IMR-90 (cell line): ENCODE measurements around the gene KCNQ5. TPM values are rescaled to one million over a fixed set of nuclear protein-coding genes. Genes with fewer than 3 reads are reported as not detected.

Source experiments
- ATAC-seq: fragments of 200-7000 bp; cut with Tn5 transposase; 2 replicates; pipeline ENCODE4 v1.9.1; 2020; ENCODE audit warnings: low read depth, mild to moderate bottlenecking, moderate library complexity
- BruUV-seq: library from RNA; stranded (reverse); fragments of 400-500 nt; replicated peaks from 2 replicates; lab custom pipeline; 2021; lab: Mats Ljungman, UMichigan
- CTCF ChIA-PET: fragments of 300-600 bp; formaldehyde crosslinking; extraction: SDS; loops from one replicate; lab custom pipeline; 2021; ENCODE audit warnings: antibody characterized with exemption; lab: Yijun Ruan, JAX
- POLR2A ChIA-PET: fragments of 300-600 bp; sonication (Branson Sonifier 250); formaldehyde crosslinking; loops from one replicate; lab custom pipeline; 2022; ENCODE audit warnings: antibody characterized with exemption; ENCODE audit not compliant: unreplicated experiment; lab: Charles Lee
- DNase-seq: peaks from one replicate; pipeline ENCODE4 v3.0.0; 2013
- H2AFZ ChIP-seq: replicated peaks from 2 replicates; pipeline ENCODE3; 2013; ENCODE audit warnings: low read length, mild to moderate bottlenecking; ENCODE audit not compliant: poor library complexity
- H2AK5ac ChIP-seq: 2 replicates; pipeline ENCODE4 v1.6.1; 2013; ENCODE audit warnings: low read depth, low read length, inconsistent platforms
- H2AK9ac ChIP-seq: replicated peaks from 2 replicates; pipeline ENCODE3; 2013; ENCODE audit warnings: mild to moderate bottlenecking, low read depth, low read length, moderate library complexity; ENCODE audit not compliant: poor library complexity
- H2BK120ac ChIP-seq: 2 replicates; pipeline ENCODE4 v1.6.1; 2013; ENCODE audit warnings: low read depth, low read length, inconsistent platforms
- H2BK15ac ChIP-seq: 3 replicates; pipeline ENCODE4 v1.6.1; 2013; ENCODE audit warnings: low read depth, low read length, inconsistent platforms
- H2BK20ac ChIP-seq: 2 replicates; pipeline ENCODE4 v1.6.1; 2013; ENCODE audit warnings: low read depth, mild to moderate bottlenecking, inconsistent platforms, low read length, moderate library complexity
- H2BK5ac ChIP-seq: 2 replicates; pipeline ENCODE4 v1.6.1; 2013; ENCODE audit warnings: mild to moderate bottlenecking, low read depth, low read length, inconsistent platforms; ENCODE audit not compliant: poor library complexity, severe bottlenecking
- H3K14ac ChIP-seq: replicated peaks from 2 replicates; pipeline ENCODE4 v1.6.1; 2013; ENCODE audit warnings: low read depth, low read length, inconsistent platforms
- H3K18ac ChIP-seq: 2 replicates; pipeline ENCODE4 v1.6.1; 2013; ENCODE audit warnings: low read depth, low read length, control low read depth
- H3K23ac ChIP-seq: 2 replicates; pipeline ENCODE4 v1.6.1; 2013; ENCODE audit warnings: low read depth, low read length, inconsistent platforms
- H3K27ac ChIP-seq: 2 replicates; pipeline ENCODE4 v1.5.1; 2013; ENCODE audit warnings: mild to moderate bottlenecking, control low read depth, low read length; ENCODE audit not compliant: insufficient read depth
- H3K27me3 ChIP-seq: 2 replicates; pipeline ENCODE4 v1.6.1; 2013; ENCODE audit warnings: low read length; ENCODE audit not compliant: control insufficient read depth, insufficient read depth
- H3K36me3 ChIP-seq: 2 replicates; pipeline ENCODE4 v1.6.1; 2013; ENCODE audit warnings: low read length, mixed read lengths; ENCODE audit not compliant: control insufficient read depth, insufficient read depth
- H3K4ac ChIP-seq: 2 replicates; pipeline ENCODE4 v1.6.1; 2013; ENCODE audit warnings: low read depth, low read length, inconsistent platforms
- H3K4me1 ChIP-seq: 2 replicates; pipeline ENCODE4 v1.6.1; 2013; ENCODE audit warnings: low read length, mixed read lengths; ENCODE audit not compliant: control insufficient read depth, insufficient read depth
- H3K4me2 ChIP-seq: 2 replicates; pipeline ENCODE4 v1.6.1; 2013; ENCODE audit warnings: low read depth, mild to moderate bottlenecking, control low read depth, low read length, moderate library complexity
- H3K4me3 ChIP-seq: 2 replicates; pipeline ENCODE4 v1.5.1; 2013; ENCODE audit warnings: low read depth, mild to moderate bottlenecking, control low read depth, low read length, moderate library complexity; ENCODE audit not compliant: insufficient read depth
- H3K56ac ChIP-seq: 2 replicates; pipeline ENCODE4 v1.6.1; 2013; ENCODE audit warnings: low read length, inconsistent platforms; ENCODE audit not compliant: insufficient read depth; ENCODE audit errors: extremely low read depth
- H3K79me1 ChIP-seq, 2 experiments: 2 replicates each; pipeline ENCODE4 v1.6.1; 2013; ENCODE audit warnings: low read length in 2 of 2, inconsistent platforms in 1 of 2, low read depth in 1 of 2
- H3K9ac ChIP-seq: 2 replicates; pipeline ENCODE4 v1.6.1; 2013; ENCODE audit warnings: low read depth, low read length, control low read depth
- H3K9me1 ChIP-seq: 2 replicates; pipeline ENCODE4 v1.6.1; 2013; ENCODE audit warnings: low read length, inconsistent platforms; ENCODE audit not compliant: insufficient read depth
- H3K9me3 ChIP-seq: 2 replicates; pipeline ENCODE4 v1.6.1; 2013; ENCODE audit warnings: low read length; ENCODE audit not compliant: control insufficient read depth, insufficient read depth
- H4K20me1 ChIP-seq: 2 replicates; pipeline ENCODE4 v1.6.1; 2013; ENCODE audit warnings: low read length, inconsistent platforms; ENCODE audit not compliant: insufficient read depth
- H4K5ac ChIP-seq: 2 replicates; pipeline ENCODE4 v1.6.1; 2013; ENCODE audit warnings: mild to moderate bottlenecking, low read depth, low read length, control low read depth
- H4K8ac ChIP-seq, 2 experiments: 2 replicates each; pipeline ENCODE4 v1.6.1; 2013; ENCODE audit warnings: low read depth in 2 of 2, low read length in 2 of 2, control low read depth in 1 of 2, inconsistent platforms in 1 of 2
- H4K91ac ChIP-seq: 2 replicates; pipeline ENCODE4 v1.6.1; 2013; ENCODE audit warnings: low read depth, low read length, inconsistent platforms; ENCODE audit not compliant: insufficient read depth
- BHLHE40 ChIP-seq: fragments of 150-350 bp; IDR thresholded peaks from 2 replicates; pipeline ENCODE4 v1.6.1; 2016; ENCODE audit warnings: mild to moderate bottlenecking, low read depth, low read length
- CEBPB ChIP-seq: IDR thresholded peaks from 2 replicates; pipeline ENCODE4 v1.6.1; 2012; ENCODE audit warnings: low read depth, low read length, improper control_type of control experiment
- CHD1 ChIP-seq: IDR thresholded peaks from 2 replicates; pipeline ENCODE4 v1.6.1; 2012; ENCODE audit warnings: low read depth, low read length, improper control_type of control experiment
- FOS ChIP-seq: fragments of 150-350 bp; IDR thresholded peaks from 2 replicates; pipeline ENCODE4 v1.6.1; 2016; ENCODE audit warnings: low read depth, low read length
- MAFK ChIP-seq: IDR thresholded peaks from 2 replicates; pipeline ENCODE4 v1.6.1; 2012; ENCODE audit warnings: low read depth, low read length, improper control_type of control experiment
- MAZ ChIP-seq: IDR thresholded peaks from 2 replicates; pipeline ENCODE4 v1.6.1; 2012; ENCODE audit warnings: low read depth, mild to moderate bottlenecking, low read length, improper control_type of control experiment, moderate library complexity, borderline replicate concordance
- MXI1 ChIP-seq: IDR thresholded peaks from 2 replicates; pipeline ENCODE4 v1.6.1; 2012; ENCODE audit warnings: low read depth, mild to moderate bottlenecking, low read length, moderate library complexity, borderline replicate concordance
- POLR2A ChIP-seq: IDR thresholded peaks from 2 replicates; pipeline ENCODE4 v1.6.1; 2012; ENCODE audit warnings: mild to moderate bottlenecking, low read depth, low read length
- RAD21 ChIP-seq: IDR thresholded peaks from 2 replicates; pipeline ENCODE4 v1.6.1; 2012; ENCODE audit warnings: low read length, improper control_type of control experiment
- RCOR1 ChIP-seq: IDR thresholded peaks from 2 replicates; pipeline ENCODE4 v1.6.1; 2012; ENCODE audit warnings: mild to moderate bottlenecking, low read length, improper control_type of control experiment; ENCODE audit not compliant: insufficient replicate concordance
- RFX5 ChIP-seq: IDR thresholded peaks from 2 replicates; pipeline ENCODE4 v1.8.0; 2012; ENCODE audit warnings: low read depth, mild to moderate bottlenecking, low read length, moderate library complexity
- dilution Hi-C: fragments of 300-500 bp; cut with HindIII; formaldehyde crosslinking; loops from one replicate; pipeline ENCODE4 v1.14.3; 2018; ENCODE audit warnings: low sequenced_read_pairs; ENCODE audit not compliant: unreplicated experiment
- in situ Hi-C: fragments of 300-500 bp; cut with MboI; formaldehyde crosslinking; loops from 3 replicates; pipeline ENCODE4 v1.14.3; 2019; ENCODE audit warnings: low sequenced_read_pairs, inconsistent platforms, mixed read lengths
- intact Hi-C: fragments of 100-400 bp; cut with micrococcal nuclease; formaldehyde crosslinking; loops from 2 replicates; pipeline ENCODE4 v1.10.0; 2022
- polyA plus RNA-seq, 3 experiments: library from polyadenylated mRNA; depleted of rRNA; stranded (reverse); fragments of >200 nt; gene quantifications; 2 replicates each; pipeline ENCODE4 v1.2.3, GENCODE V29; 2012; ENCODE audit warnings: low replicate concordance in 1 of 3
- total RNA-seq: library from RNA; depleted of rRNA; stranded (reverse); fragments of >200 nt; gene quantifications from 2 replicates; pipeline ENCODE4 v1.2.3, GENCODE V29; 2012
- TF ChIP-seq, protein P1 (sequence below): fragments of 150-350 bp; IDR thresholded peaks from 2 replicates; pipeline ENCODE4 v1.6.1; 2017; ENCODE audit warnings: mild to moderate bottlenecking, antibody characterized with exemption, low read length, low read depth
- TF ChIP-seq, protein P2 (sequence below): conservative IDR thresholded peaks from 2 replicates; pipeline ENCODE4 v1.5.1; 2012; ENCODE audit warnings: mild to moderate bottlenecking, low read depth, low read length, improper control_type of control experiment

KCNQ5 gene
- total and polyA plus RNA-seq, 2 of the 4 experiments (the other 2 are of a cell fraction), result 0.75 to 1.3 TPM

DNA sequence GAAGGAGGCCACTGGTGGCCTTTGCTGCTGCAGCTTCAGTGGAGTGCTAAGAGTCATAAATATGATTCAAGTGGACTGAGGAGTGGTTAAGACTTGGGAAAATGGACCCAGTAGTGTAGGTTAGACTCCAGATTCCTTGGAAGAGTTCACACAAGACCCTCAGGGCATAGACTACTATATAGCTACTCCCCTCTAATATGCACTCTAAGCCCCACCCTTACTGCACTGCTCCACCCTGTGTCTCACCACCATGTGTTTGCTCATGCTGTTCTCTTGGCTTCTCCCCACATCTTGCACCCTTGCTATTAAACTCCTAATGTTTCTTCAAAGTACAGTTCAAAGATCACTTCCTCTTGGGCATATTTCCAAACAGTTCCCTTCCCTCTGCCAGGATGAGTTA lies 5.7 kb downstream of the KCNQ5 start:
- ChIA-PET POLR2A (no interaction called here), CTCF (interaction anchor here (1.3 kb wide), 1 partner anchor 9 kb away, joined by 3 read pairs; no protein-coding TSS in a partner anchor)
- no peak overlapping the region for H4K5ac ChIP-seq
- H2AK5ac ChIP-seq, result no peak overlapping the region
- no peak overlapping the region for H4K91ac ChIP-seq
- no peaks in the 10 kb centered on the region for H3K27me3 ChIP-seq
- H3K79me1 ChIP-seq, result peaks cover 3 to 5% of the 10 kb centered on the region in 2 experiments; a peak in 2 of 4 replicates
- H2BK120ac ChIP-seq, result no peak overlapping the region
- no peak overlapping the region for H3K4ac ChIP-seq
- no peaks in the 10 kb centered on the region for H3K4me1 ChIP-seq
- no peaks in the 10 kb centered on the region for H3K36me3 ChIP-seq
- no peak overlapping the region for H3K14ac ChIP-seq
- H4K8ac ChIP-seq, result no peak overlapping the region
- H3K23ac ChIP-seq, result no peak overlapping the region
- dilution Hi-C loops (no loop called here), in situ Hi-C loops (no loop called here), intact Hi-C loops (no loop called here)
- no peaks in the 10 kb centered on the region for H3K9me1 ChIP-seq
- H3K56ac ChIP-seq, result no peak overlapping the region
- no peak for DNase-seq
- H2AFZ ChIP-seq, result no peak overlapping the region
- no peak overlapping the region for H2BK20ac ChIP-seq
- TF ChIP-seq, protein P1, sequence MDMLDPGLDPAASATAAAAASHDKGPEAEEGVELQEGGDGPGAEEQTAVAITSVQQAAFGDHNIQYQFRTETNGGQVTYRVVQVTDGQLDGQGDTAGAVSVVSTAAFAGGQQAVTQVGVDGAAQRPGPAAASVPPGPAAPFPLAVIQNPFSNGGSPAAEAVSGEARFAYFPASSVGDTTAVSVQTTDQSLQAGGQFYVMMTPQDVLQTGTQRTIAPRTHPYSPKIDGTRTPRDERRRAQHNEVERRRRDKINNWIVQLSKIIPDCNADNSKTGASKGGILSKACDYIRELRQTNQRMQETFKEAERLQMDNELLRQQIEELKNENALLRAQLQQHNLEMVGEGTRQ, result no peak
- no peak for TF ChIP-seq BHLHE40
- no peak for TF ChIP-seq FOS
- no peak for TF ChIP-seq POLR2A
- TF ChIP-seq, protein P2, sequence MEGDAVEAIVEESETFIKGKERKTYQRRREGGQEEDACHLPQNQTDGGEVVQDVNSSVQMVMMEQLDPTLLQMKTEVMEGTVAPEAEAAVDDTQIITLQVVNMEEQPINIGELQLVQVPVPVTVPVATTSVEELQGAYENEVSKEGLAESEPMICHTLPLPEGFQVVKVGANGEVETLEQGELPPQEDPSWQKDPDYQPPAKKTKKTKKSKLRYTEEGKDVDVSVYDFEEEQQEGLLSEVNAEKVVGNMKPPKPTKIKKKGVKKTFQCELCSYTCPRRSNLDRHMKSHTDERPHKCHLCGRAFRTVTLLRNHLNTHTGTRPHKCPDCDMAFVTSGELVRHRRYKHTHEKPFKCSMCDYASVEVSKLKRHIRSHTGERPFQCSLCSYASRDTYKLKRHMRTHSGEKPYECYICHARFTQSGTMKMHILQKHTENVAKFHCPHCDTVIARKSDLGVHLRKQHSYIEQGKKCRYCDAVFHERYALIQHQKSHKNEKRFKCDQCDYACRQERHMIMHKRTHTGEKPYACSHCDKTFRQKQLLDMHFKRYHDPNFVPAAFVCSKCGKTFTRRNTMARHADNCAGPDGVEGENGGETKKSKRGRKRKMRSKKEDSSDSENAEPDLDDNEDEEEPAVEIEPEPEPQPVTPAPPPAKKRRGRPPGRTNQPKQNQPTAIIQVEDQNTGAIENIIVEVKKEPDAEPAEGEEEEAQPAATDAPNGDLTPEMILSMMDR, result no peak
- TF ChIP-seq CHD1, result no peak
- TF ChIP-seq RCOR1, result no peak
- no peak for TF ChIP-seq CEBPB
- no peak for TF ChIP-seq MAZ
- no peak for TF ChIP-seq MXI1
- no peak for TF ChIP-seq RFX5
- no peak for TF ChIP-seq RAD21
- TF ChIP-seq MAFK, result no peak
- no peak overlapping the region for H3K4me3 ChIP-seq
- no peak overlapping the region for H3K27ac ChIP-seq
- H3K18ac ChIP-seq, result no peak overlapping the region
- H3K9me3 ChIP-seq, result no peaks in the 10 kb centered on the region
- no peak overlapping the region for H3K4me2 ChIP-seq
- no peaks in the 10 kb centered on the region for H4K20me1 ChIP-seq
- H2BK15ac ChIP-seq, result no peak overlapping the region
- H2AK9ac ChIP-seq, result no peak overlapping the region
- no peak overlapping the region for H2BK5ac ChIP-seq
- BruUV-seq, result no TSS peak
- no peak overlapping the region for H3K9ac ChIP-seq
- ATAC-seq, result no peak
